Endodermal cell (in vitro differentiated cells): ENCODE measurements around the gene MSH3. TPM values are rescaled to one million over a fixed set of nuclear protein-coding genes. Genes with fewer than 3 reads are reported as not detected.
"Not testable (repeated sequence)": the region's sequence is repeated elsewhere in the genome, so short reads cannot be mapped to it uniquely, and the experiment has no call there.

Experiments used
- DNase-seq: peaks from one replicate; pipeline ENCODE4 v3.0.0-alpha.2; 2017
- H3K27ac ChIP-seq: 2 replicates; pipeline ENCODE4 v1.5.1; 2013; ENCODE audit warnings: mild to moderate bottlenecking, low read depth, low read length, moderate library complexity
- H3K27me3 ChIP-seq: 2 replicates; pipeline ENCODE4 v1.6.1; 2013; ENCODE audit warnings: mild to moderate bottlenecking, low read length, moderate library complexity; ENCODE audit not compliant: insufficient read depth, control insufficient read depth, poor library complexity, severe bottlenecking
- H3K36me3 ChIP-seq: 2 replicates; pipeline ENCODE4 v1.7.0; 2013; ENCODE audit warnings: mild to moderate bottlenecking, low read length, moderate library complexity; ENCODE audit not compliant: control insufficient read depth, insufficient read depth
- H3K4me1 ChIP-seq: one replicate; pipeline ENCODE4 v1.7.0; 2013; ENCODE audit warnings: low read length; ENCODE audit not compliant: control insufficient read depth, insufficient read depth
- H3K4me3 ChIP-seq: 2 replicates; pipeline ENCODE4 v1.5.1; 2013; ENCODE audit warnings: mild to moderate bottlenecking, low read length, moderate library complexity
- H3K9ac ChIP-seq: 2 replicates; pipeline ENCODE4 v1.6.1; 2013; ENCODE audit warnings: mild to moderate bottlenecking, low read length, moderate library complexity; ENCODE audit not compliant: poor library complexity, severe bottlenecking; ENCODE audit errors: extremely low read depth
- H3K9me3 ChIP-seq: 2 replicates; pipeline ENCODE4 v1.6.1; 2013; ENCODE audit warnings: mild to moderate bottlenecking, low read length, moderate library complexity; ENCODE audit not compliant: control insufficient read depth
- H3K27ac Mint-ChIP-seq: 2 replicates; pipeline ENCODE4 v1.8.0; 2020; ENCODE audit warnings: mixed read lengths
- H3K27me3 Mint-ChIP-seq: 2 replicates; pipeline ENCODE4 v1.8.0; 2021; ENCODE audit warnings: mild to moderate bottlenecking, mixed read lengths; ENCODE audit not compliant: insufficient read depth
- H3K36me3 Mint-ChIP-seq: 2 replicates; pipeline ENCODE4 v1.8.0; 2020; ENCODE audit warnings: low read depth, mixed read lengths
- H3K4me1 Mint-ChIP-seq: 2 replicates; pipeline ENCODE4 v1.8.0; 2020; ENCODE audit warnings: mixed read lengths
- H3K4me3 Mint-ChIP-seq: 2 replicates; pipeline ENCODE4 v1.8.0; 2020; ENCODE audit warnings: mild to moderate bottlenecking, moderate library complexity, mixed read lengths
- H3K9me3 Mint-ChIP-seq: 2 replicates; pipeline ENCODE4 v1.8.0; 2020; ENCODE audit warnings: mild to moderate bottlenecking, mixed read lengths
- CTCF ChIP-seq: fragments of 200-600 bp; sonication (generic); conservative IDR thresholded peaks from 2 replicates; pipeline ENCODE4 v1.5.0; 2021; ENCODE audit warnings: antibody characterized with exemption, mild to moderate bottlenecking
- WGBS, 2 experiments: methylation state at CpG; one replicate each; pipeline versions ENCODE4 v1.1.5 to v1.1.7; 2013; ENCODE audit warnings: missing lambda C conversion rate in 2 of 2, mixed read lengths in 1 of 2; ENCODE audit not compliant: insufficient coverage in 1 of 2, insufficient read length in 1 of 2; 5-methylcytosine and 5-hydroxymethylcytosine counted together
- total RNA-seq, 2 donors: library from RNA; stranded (reverse); fragmentation: NEBNext Ultra II Directional in 1 of 2; extraction: Animal tissue kit (Norgen Biotek cat#: 25700) in 1 of 2; gene quantifications; 2 replicates in 1 of 2; 3 replicates in 1 of 2; pipeline ENCODE4 v1.2.1, GENCODE V29; 2021

MSH3 gene
- total RNA-seq, 2 donors from 2014 or later = 17.3 to 25.2 TPM

GRCh38 chr5:80655231-80655774 lies 851 bp downstream of the MSH3 start:
- Mint-ChIP-seq H3K4me1 (peaks cover 16% of the 10 kb centered on the region), H3K9me3 (peaks cover 4% of the 10 kb centered on the region), H3K36me3 (peaks cover 39% of the 10 kb centered on the region), H3K4me3 (peak overlapping the region; percentile 71), H3K27me3 (no peaks in the 10 kb centered on the region), H3K27ac (peak overlapping the region; percentile 93)
- H3K9ac ChIP-seq = peak overlapping the region; percentile 42
- no peaks in the 10 kb centered on the region for H3K4me1 ChIP-seq
- H3K4me3 ChIP-seq = peak overlapping the region; percentile 96
- no peak overlapping the region for H3K27ac ChIP-seq
- H3K9me3 ChIP-seq = no peaks in the 10 kb centered on the region
- WGBS, 2 experiments = 33 to 37% methylated on average over 7 of the region's 7 CpGs
- H3K36me3 ChIP-seq = peaks cover 39% of the 10 kb centered on the region
- H3K27me3 ChIP-seq = no peaks in the 10 kb centered on the region
- no peak for TF ChIP-seq CTCF
- DNase-seq = no peak

GRCh38 chr5:80656425-80656824 lies 2.0 kb downstream of the MSH3 start:
- WGBS, 2 experiments = 60% methylated on average over 1 of the region's 1 CpG; no CpG with 5 or more reads in 1 of the 2 experiments
- no peaks in the 10 kb centered on the region for H3K27me3 Mint-ChIP-seq

GRCh38 chr5:80659106-80659505 lies 4.7 kb downstream of the MSH3 start:
- no peaks in the 10 kb centered on the region for H3K27me3 Mint-ChIP-seq
- no peak overlapping the region for H3K4me3 ChIP-seq
- TF ChIP-seq CTCF = no peak
- H3K9me3 ChIP-seq = no peaks in the 10 kb centered on the region
- peaks cover 8% of the 10 kb centered on the region for H3K4me1 Mint-ChIP-seq
- no peak overlapping the region for H3K27ac ChIP-seq
- no peak overlapping the region for H3K9ac ChIP-seq
- DNase-seq = no peak
- peaks cover 5% of the 10 kb centered on the region for H3K9me3 Mint-ChIP-seq
- no peak overlapping the region for H3K4me3 Mint-ChIP-seq
- WGBS, 2 experiments = 96 to 100% methylated on average over 1 to 4 of the region's 5 CpGs
- H3K36me3 ChIP-seq = peaks cover 62% of the 10 kb centered on the region
- H3K36me3 Mint-ChIP-seq = peaks cover 65% of the 10 kb centered on the region
- no peaks in the 10 kb centered on the region for H3K4me1 ChIP-seq
- no peaks in the 10 kb centered on the region for H3K27me3 ChIP-seq
- H3K27ac Mint-ChIP-seq = no peak overlapping the region

More at GRCh38 chr5:80656425-80656824, 2.0 kb downstream of the MSH3 start:
- Mint-ChIP-seq H3K27ac (no peak overlapping the region), H3K4me3 (no peak overlapping the region), H3K36me3 (peaks cover 49% of the 10 kb centered on the region), H3K4me1 (peaks cover 16% of the 10 kb centered on the region), H3K9me3 (peaks cover 5% of the 10 kb centered on the region)
- TF ChIP-seq CTCF = peak; percentile 66
- no peak for DNase-seq
- Histone ChIP-seq H3K9ac (no peak overlapping the region), H3K4me3 (peak overlapping the region; percentile 96), H3K27me3 (no peaks in the 10 kb centered on the region), H3K9me3 (no peaks in the 10 kb centered on the region), H3K36me3 (peaks cover 50% of the 10 kb centered on the region), H3K4me1 (no peaks in the 10 kb centered on the region), H3K27ac (no peak overlapping the region)

- not testable (repeated sequence) for H3K27me3 ChIP-seq, H3K9me3 Mint-ChIP-seq, H3K27me3 Mint-ChIP-seq, H3K9ac ChIP-seq, H3K4me1 Mint-ChIP-seq, H3K4me3 Mint-ChIP-seq, H3K4me3 ChIP-seq, H3K27ac ChIP-seq, DNase-seq, H3K9me3 ChIP-seq, H3K27ac Mint-ChIP-seq, H3K4me1 ChIP-seq
- 96 to 98% methylated on average over 4 to 5 of the region's 7 CpGs for WGBS, 2 experiments
- peaks cover 71% of the 10 kb centered on the region for H3K36me3 ChIP-seq
- H3K36me3 Mint-ChIP-seq = peaks cover 74% of the 10 kb centered on the region
These were observed 6.2 kb downstream of the MSH3 start for GRCh38 chr5:80660661-80661060.
